Measurements from ENCODE around the gene ADD3. TPM values are rescaled to one million over a fixed set of nuclear protein-coding genes. Genes with fewer than 3 reads are reported as not detected.

The ADD3 gene
- total and polyA plus RNA-seq, 5 donors from 2014 or later, result 341 to 405 (median 376) TPM

DNA sequence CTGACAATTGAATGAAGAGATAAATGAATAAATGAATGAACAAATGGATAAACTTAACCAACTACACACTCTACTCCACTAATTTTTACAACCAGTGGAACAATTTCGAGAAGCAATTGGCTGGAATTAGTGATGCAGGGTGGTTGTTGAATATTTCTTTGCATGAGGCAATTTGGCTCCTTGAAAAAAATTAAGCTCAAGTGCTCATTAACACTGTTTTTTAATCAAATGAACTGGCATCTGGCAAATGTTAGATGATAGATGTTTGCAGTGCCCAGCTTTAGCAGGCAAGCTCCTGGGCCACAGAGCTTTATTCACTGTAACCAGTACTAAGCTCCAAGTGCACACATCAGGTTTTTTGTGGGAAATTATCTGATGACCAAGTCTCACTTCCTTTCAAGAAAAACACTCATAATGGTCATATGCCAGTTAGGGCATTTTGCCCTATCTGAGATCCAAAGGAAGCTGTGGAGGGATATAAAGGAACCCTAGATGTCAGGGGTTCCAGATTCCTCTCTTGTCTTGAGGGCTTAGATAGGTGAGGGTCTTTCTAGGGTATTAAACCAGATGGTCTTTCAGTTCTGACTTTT lies 16.4 kb upstream of the ADD3 start:
- H3K9me3 ChIP-seq (ENCODE audit: control insufficient read depth in 2 of 2, low read length in 2 of 2), result no peaks in the 10 kb centered on the region
- no peaks in the 10 kb centered on the region for H3K4me1 ChIP-seq (ENCODE audit: control insufficient read depth, insufficient read depth, low read length, poor library complexity, severe bottlenecking)
- Mint-ChIP-seq H3K36me3 (no peaks in the 10 kb centered on the region), H3K4me1 (peaks cover 0 to 6% (median 1%) of the 10 kb centered on the region in 4 donors), H3K4me3 (no peak overlapping the region), H3K27ac (no peak overlapping the region), H3K9me3 (peaks cover 0 to 3% (median 0%) of the 10 kb centered on the region in 7 donors), H3K27me3 (peaks cover 18% of the 10 kb centered on the region)
- H3K36me3 ChIP-seq (ENCODE audit: control insufficient read depth, insufficient read depth, low read length), result no peaks in the 10 kb centered on the region
- no peak for DNase-seq
- ATAC-seq (ENCODE audit: low read depth in 2 of 2), result no peak
- peaks cover 3% of the 10 kb centered on the region for H3K27me3 ChIP-seq (ENCODE audit: control insufficient read depth, insufficient read depth, low read length)
- H3K4me3 ChIP-seq (ENCODE audit: low read depth, low read length), result no peak overlapping the region
- no peak overlapping the region for H3K27ac ChIP-seq (ENCODE audit: insufficient read depth, low read length, poor library complexity, severe bottlenecking)

DNA sequence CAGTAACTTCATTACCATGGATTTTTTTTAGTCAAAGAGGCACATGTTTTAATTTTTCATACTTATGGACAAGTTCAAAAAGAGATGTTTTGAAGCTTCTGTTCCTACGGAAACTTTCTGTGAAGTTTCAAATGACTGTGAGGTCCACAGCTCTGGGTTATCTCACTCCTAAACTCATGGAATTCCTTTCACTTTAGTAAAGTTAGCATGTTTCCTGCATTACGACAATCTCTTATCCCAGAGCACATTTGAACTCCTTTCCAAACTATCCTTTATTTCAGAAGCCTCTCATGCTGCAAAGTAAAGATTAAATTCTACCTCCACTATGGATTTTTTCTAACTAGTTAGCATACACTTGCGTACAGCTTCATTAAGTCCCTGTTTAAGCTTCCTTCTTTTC lies 15.3 kb upstream of the ADD3 start:
- no peak for ATAC-seq (ENCODE audit: low read depth in 2 of 2)
- H3K27ac Mint-ChIP-seq, result no peak overlapping the region
- Histone ChIP-seq H3K4me3 (ENCODE audit: low read depth, low read length) (no peak overlapping the region), H3K9me3 (ENCODE audit: control insufficient read depth in 2 of 2, low read length in 2 of 2) (no peaks in the 10 kb centered on the region), H3K36me3 (ENCODE audit: control insufficient read depth, insufficient read depth, low read length) (no peaks in the 10 kb centered on the region), H3K27ac (ENCODE audit: insufficient read depth, low read length, poor library complexity, severe bottlenecking) (no peak overlapping the region), H3K27me3 (ENCODE audit: control insufficient read depth, insufficient read depth, low read length) (no peaks in the 10 kb centered on the region), H3K4me1 (ENCODE audit: control insufficient read depth, insufficient read depth, low read length, poor library complexity, severe bottlenecking) (no peaks in the 10 kb centered on the region)
- H3K4me1 Mint-ChIP-seq, result peaks cover 0 to 8% (median 2%) of the 10 kb centered on the region in 4 donors
- H3K4me3 Mint-ChIP-seq, result no peak overlapping the region
- peaks cover 0 to 3% (median 0%) of the 10 kb centered on the region in 7 donors for H3K9me3 Mint-ChIP-seq
- H3K36me3 Mint-ChIP-seq, result no peaks in the 10 kb centered on the region
- DNase-seq, result no peak
- H3K27me3 Mint-ChIP-seq, result peaks cover 12% of the 10 kb centered on the region

DNA sequence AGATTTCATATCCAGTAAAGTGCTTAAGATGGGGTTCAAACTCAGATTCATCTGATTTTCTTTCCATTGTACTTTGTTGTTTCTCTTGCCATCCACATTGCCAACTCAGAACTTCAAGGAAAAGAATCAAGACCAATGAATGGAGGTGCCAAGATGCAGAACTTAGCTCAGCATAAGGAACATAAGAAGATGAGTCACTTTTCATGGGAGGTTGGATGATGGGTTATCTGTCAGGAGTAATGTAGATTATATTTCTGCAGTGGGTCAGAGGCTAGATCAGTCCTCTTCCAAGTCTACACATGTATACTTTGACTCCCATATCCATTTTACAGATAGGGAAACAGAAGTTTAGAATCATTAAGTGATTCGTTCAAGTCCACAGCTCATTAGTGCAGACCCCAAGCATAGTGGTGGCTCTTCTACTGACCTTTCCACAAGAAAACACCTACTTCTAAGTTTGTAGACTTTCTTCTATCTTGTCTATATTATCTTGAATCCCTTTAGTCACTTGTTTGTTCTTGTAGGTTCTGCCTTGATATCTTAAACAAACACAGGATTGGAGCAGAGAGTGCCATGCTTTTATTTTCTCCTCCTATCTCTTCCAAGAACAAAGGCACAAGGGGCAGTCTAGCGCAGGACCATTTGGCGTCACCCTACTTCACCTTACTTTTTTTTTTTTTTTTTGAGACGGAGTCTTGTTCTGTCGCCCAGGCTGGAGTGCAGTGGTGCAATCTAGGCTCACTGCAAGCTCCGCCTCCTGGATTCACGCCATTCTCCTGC lies 14.0 kb upstream of the ADD3 start:
- H3K9me3 Mint-ChIP-seq, result peaks cover 0 to 3% (median 0%) of the 10 kb centered on the region in 7 donors
- DNase-seq, result no peak
- H3K36me3 Mint-ChIP-seq, result no peaks in the 10 kb centered on the region
- no peak overlapping the region for H3K4me3 Mint-ChIP-seq
- no peaks in the 10 kb centered on the region for H3K27me3 ChIP-seq (ENCODE audit: control insufficient read depth, insufficient read depth, low read length)
- no peak overlapping the region for H3K27ac ChIP-seq (ENCODE audit: insufficient read depth, low read length, poor library complexity, severe bottlenecking)
- ATAC-seq (ENCODE audit: low read depth in 2 of 2), result no peak
- peaks cover 0 to 11% (median 4%) of the 10 kb centered on the region in 4 donors for H3K4me1 Mint-ChIP-seq
- H3K36me3 ChIP-seq (ENCODE audit: control insufficient read depth, insufficient read depth, low read length), result no peaks in the 10 kb centered on the region
- H3K4me3 ChIP-seq (ENCODE audit: low read depth, low read length), result no peak overlapping the region
- H3K27me3 Mint-ChIP-seq, result peaks cover 9% of the 10 kb centered on the region
- H3K9me3 ChIP-seq (ENCODE audit: control insufficient read depth in 2 of 2, low read length in 2 of 2), result no peaks in the 10 kb centered on the region
- H3K4me1 ChIP-seq (ENCODE audit: control insufficient read depth, insufficient read depth, low read length, poor library complexity, severe bottlenecking), result no peaks in the 10 kb centered on the region
- no peak overlapping the region for H3K27ac Mint-ChIP-seq

DNA sequence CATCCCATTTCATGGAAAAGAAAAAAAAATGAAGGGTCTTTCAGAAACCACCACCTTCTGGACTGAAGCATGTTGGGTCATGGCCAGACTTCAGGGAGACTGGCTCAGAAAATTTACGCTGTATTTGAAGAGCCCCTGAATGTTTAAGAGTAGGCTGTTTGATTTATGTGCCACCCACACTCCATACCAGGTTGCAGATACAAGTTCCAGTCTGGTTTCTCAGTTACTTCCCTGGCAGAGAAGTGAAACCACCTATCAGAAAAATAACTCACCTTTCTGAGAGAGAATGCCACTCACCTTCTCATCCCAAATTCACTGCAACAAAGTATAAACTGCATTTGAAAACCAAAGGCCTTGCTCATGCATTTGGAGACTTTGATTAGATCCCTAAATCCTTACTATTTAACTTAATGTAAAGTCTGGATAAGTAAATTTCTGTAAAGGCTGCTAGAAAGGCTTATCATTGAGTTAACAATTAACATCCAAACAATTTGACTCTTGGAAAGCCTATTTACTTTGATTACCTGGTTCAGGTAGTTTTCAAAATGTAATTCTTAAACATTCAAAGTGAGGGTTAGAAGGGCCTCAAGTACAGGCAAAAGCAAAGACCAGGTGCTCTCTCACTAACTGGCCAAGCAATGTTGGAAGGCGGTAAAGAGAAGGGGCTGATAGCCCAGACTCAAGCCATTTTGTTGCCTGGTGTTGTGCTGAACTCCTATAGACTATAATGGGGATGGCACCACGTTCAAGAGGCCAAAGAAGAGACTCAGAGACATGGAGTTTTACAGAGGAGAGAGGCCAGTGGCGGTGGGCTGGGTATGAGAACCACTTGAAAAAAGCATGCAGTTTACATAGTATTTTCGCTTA lies 12.8 kb upstream of the ADD3 start:
- DNase-seq, result no peak
- H3K27ac ChIP-seq (ENCODE audit: insufficient read depth, low read length, poor library complexity, severe bottlenecking), result no peak overlapping the region
- H3K27ac Mint-ChIP-seq, result peak overlapping the region in 1 of 3 donors; percentile 50
- no peak for ATAC-seq (ENCODE audit: low read depth in 2 of 2)
- no peaks in the 10 kb centered on the region for H3K36me3 Mint-ChIP-seq
- H3K9me3 Mint-ChIP-seq, result no peaks in the 10 kb centered on the region
- H3K27me3 Mint-ChIP-seq, result peaks cover 4% of the 10 kb centered on the region
- H3K4me1 Mint-ChIP-seq, result peaks cover 0 to 12% (median 5%) of the 10 kb centered on the region in 4 donors
- H3K27me3 ChIP-seq (ENCODE audit: control insufficient read depth, insufficient read depth, low read length), result no peaks in the 10 kb centered on the region
- no peaks in the 10 kb centered on the region for H3K9me3 ChIP-seq (ENCODE audit: control insufficient read depth in 2 of 2, low read length in 2 of 2)
- H3K4me1 ChIP-seq (ENCODE audit: control insufficient read depth, insufficient read depth, low read length, poor library complexity, severe bottlenecking), result no peaks in the 10 kb centered on the region
- no peak overlapping the region for H3K4me3 ChIP-seq (ENCODE audit: low read depth, low read length)
- H3K36me3 ChIP-seq (ENCODE audit: control insufficient read depth, insufficient read depth, low read length), result no peaks in the 10 kb centered on the region
- H3K4me3 Mint-ChIP-seq, result no peak overlapping the region

DNA sequence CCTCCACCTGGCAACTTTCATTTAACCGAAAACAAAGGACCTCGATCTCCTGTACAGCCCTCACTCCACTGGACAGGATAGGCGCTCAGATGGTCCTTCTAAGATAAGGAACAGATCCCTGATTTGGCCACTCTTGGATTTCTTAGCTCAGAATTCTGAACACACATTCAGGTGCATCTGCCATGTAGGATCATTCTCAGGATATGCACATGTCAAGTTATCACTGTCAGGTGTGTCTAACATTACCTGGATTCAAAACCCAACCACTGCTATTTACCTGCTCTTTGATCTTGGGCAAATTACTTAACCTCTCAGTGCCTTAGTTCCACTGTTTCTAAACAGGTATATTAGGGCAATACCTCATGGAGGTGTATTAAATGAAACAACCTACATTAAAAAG lies 12.2 kb upstream of the ADD3 start:
- Histone ChIP-seq H3K4me1 (ENCODE audit: control insufficient read depth, insufficient read depth, low read length, poor library complexity, severe bottlenecking) (no peaks in the 10 kb centered on the region), H3K27ac (ENCODE audit: insufficient read depth, low read length, poor library complexity, severe bottlenecking) (no peak overlapping the region), H3K36me3 (ENCODE audit: control insufficient read depth, insufficient read depth, low read length) (no peaks in the 10 kb centered on the region), H3K27me3 (ENCODE audit: control insufficient read depth, insufficient read depth, low read length) (no peaks in the 10 kb centered on the region), H3K9me3 (ENCODE audit: control insufficient read depth in 2 of 2, low read length in 2 of 2) (no peaks in the 10 kb centered on the region), H3K4me3 (ENCODE audit: low read depth, low read length) (no peak overlapping the region)
- Mint-ChIP-seq H3K27ac (peak overlapping the region in 1 of 3 donors; percentile 34), H3K27me3 (peaks cover 8% of the 10 kb centered on the region), H3K4me3 (no peak overlapping the region), H3K9me3 (no peaks in the 10 kb centered on the region), H3K4me1 (peaks cover 0 to 12% (median 5%) of the 10 kb centered on the region in 4 donors), H3K36me3 (no peaks in the 10 kb centered on the region)
- DNase-seq (no peak), ATAC-seq (ENCODE audit: low read depth in 2 of 2) (no peak)

- no peaks in the 10 kb centered on the region for H3K36me3 ChIP-seq (ENCODE audit: control insufficient read depth, insufficient read depth, low read length)
Observed at GRCh38 chr10:109996225-109996624, 11.6 kb upstream of the ADD3 start.

DNA sequence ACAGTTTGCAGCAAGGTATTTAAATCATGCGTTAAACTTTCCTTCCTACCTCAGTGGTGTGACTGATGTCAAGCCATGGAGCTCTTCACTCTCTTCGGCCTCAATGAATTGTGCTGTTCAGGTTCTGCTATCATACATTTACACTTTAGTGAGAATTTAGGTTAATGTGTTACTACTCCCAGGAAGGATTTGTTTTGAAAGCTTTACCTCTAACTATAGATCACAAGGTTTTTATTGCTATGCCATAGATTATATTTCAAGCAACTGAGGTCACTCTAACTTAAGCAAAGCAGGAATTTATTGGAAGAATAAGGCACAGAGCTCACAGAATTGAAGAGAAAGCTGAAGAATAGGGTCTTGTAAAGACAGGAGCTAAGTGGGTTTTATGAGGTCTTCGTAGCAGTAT lies 11.0 kb upstream of the ADD3 start:
- no peak for DNase-seq
- H3K27ac Mint-ChIP-seq, result no peak overlapping the region
- Histone ChIP-seq H3K4me1 (ENCODE audit: control insufficient read depth, insufficient read depth, low read length, poor library complexity, severe bottlenecking) (no peaks in the 10 kb centered on the region), H3K9me3 (ENCODE audit: control insufficient read depth in 2 of 2, low read length in 2 of 2) (no peaks in the 10 kb centered on the region), H3K27ac (ENCODE audit: insufficient read depth, low read length, poor library complexity, severe bottlenecking) (no peak overlapping the region), H3K27me3 (ENCODE audit: control insufficient read depth, insufficient read depth, low read length) (no peaks in the 10 kb centered on the region), H3K4me3 (ENCODE audit: low read depth, low read length) (no peak overlapping the region), H3K36me3 (ENCODE audit: control insufficient read depth, insufficient read depth, low read length) (no peaks in the 10 kb centered on the region)
- no peak overlapping the region for H3K4me3 Mint-ChIP-seq
- no peak for ATAC-seq (ENCODE audit: low read depth in 2 of 2)
- H3K36me3 Mint-ChIP-seq, result no peaks in the 10 kb centered on the region
- peaks cover 0 to 12% (median 5%) of the 10 kb centered on the region in 4 donors for H3K4me1 Mint-ChIP-seq
- H3K9me3 Mint-ChIP-seq, result no peaks in the 10 kb centered on the region
- H3K27me3 Mint-ChIP-seq, result peaks cover 10% of the 10 kb centered on the region

More at GRCh38 chr10:109996225-109996624, 11.6 kb upstream of the ADD3 start:
- H3K27me3 Mint-ChIP-seq, result peaks cover 10% of the 10 kb centered on the region
- no peak overlapping the region for H3K4me3 ChIP-seq (ENCODE audit: low read depth, low read length)
- no peak overlapping the region for H3K27ac Mint-ChIP-seq
- ATAC-seq (ENCODE audit: low read depth in 2 of 2), result no peak
- no peaks in the 10 kb centered on the region for H3K36me3 Mint-ChIP-seq
- no peaks in the 10 kb centered on the region for H3K27me3 ChIP-seq (ENCODE audit: control insufficient read depth, insufficient read depth, low read length)
- DNase-seq, result no peak
- no peak overlapping the region for H3K27ac ChIP-seq (ENCODE audit: insufficient read depth, low read length, poor library complexity, severe bottlenecking)
- H3K9me3 Mint-ChIP-seq, result no peaks in the 10 kb centered on the region
- H3K4me3 Mint-ChIP-seq, result no peak overlapping the region
- H3K4me1 Mint-ChIP-seq, result peaks cover 0 to 12% (median 5%) of the 10 kb centered on the region in 4 donors
- no peaks in the 10 kb centered on the region for H3K4me1 ChIP-seq (ENCODE audit: control insufficient read depth, insufficient read depth, low read length, poor library complexity, severe bottlenecking)
- no peaks in the 10 kb centered on the region for H3K9me3 ChIP-seq (ENCODE audit: control insufficient read depth in 2 of 2, low read length in 2 of 2)

All from CD4-positive, CD25-positive, alpha-beta regulatory T cell (primary cell).